ENCODE results near the gene ARHGAP31.

Gene ARHGAP31

DNA sequence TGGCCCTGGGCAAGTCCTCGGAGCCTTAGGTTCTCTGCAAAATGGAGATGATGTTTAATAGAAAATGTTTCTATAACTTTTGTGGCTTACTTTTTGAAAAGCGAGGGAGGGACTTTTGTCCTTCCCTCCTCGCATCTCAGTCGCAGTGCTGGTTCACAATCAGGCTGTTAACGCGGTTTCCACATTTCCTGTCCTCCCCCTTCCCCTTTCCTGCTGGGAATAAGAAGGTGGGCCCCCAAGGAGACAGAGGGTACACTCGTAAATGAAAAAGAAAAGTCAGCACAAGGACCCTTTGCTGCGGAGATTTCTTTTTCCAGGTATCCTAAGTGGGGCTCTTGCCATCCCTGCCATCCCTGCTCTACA lies 29.5 kb downstream of the ARHGAP31 start:
- TF ChIP-seq SIN3A (IDR thresholded peaks at IDR 0.05; ENCODE audit: borderline replicate concordance, insufficient read depth, low read length) (no peak), FOXP2 (optimal IDR thresholded peaks at IDR 0.05; ENCODE audit: borderline replicate concordance, extremely low read depth, extremely low read length, insufficient read depth) (no peak), TAF1 (IDR thresholded peaks at IDR 0.05; ENCODE audit: borderline replicate concordance, insufficient read depth, low read length) (no peak), POLR2AphosphoS5 (IDR thresholded peaks at IDR 0.05; ENCODE audit: low read depth, low read length) (no peak)
- TF ChIP-seq, protein P1, sequence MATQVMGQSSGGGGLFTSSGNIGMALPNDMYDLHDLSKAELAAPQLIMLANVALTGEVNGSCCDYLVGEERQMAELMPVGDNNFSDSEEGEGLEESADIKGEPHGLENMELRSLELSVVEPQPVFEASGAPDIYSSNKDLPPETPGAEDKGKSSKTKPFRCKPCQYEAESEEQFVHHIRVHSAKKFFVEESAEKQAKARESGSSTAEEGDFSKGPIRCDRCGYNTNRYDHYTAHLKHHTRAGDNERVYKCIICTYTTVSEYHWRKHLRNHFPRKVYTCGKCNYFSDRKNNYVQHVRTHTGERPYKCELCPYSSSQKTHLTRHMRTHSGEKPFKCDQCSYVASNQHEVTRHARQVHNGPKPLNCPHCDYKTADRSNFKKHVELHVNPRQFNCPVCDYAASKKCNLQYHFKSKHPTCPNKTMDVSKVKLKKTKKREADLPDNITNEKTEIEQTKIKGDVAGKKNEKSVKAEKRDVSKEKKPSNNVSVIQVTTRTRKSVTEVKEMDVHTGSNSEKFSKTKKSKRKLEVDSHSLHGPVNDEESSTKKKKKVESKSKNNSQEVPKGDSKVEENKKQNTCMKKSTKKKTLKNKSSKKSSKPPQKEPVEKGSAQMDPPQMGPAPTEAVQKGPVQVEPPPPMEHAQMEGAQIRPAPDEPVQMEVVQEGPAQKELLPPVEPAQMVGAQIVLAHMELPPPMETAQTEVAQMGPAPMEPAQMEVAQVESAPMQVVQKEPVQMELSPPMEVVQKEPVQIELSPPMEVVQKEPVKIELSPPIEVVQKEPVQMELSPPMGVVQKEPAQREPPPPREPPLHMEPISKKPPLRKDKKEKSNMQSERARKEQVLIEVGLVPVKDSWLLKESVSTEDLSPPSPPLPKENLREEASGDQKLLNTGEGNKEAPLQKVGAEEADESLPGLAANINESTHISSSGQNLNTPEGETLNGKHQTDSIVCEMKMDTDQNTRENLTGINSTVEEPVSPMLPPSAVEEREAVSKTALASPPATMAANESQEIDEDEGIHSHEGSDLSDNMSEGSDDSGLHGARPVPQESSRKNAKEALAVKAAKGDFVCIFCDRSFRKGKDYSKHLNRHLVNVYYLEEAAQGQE (IDR thresholded peaks at IDR 0.05; ENCODE audit: insufficient read depth in 1 of 2, low read depth in 2 of 2, low read length in 2 of 2), result no peak

DNA sequence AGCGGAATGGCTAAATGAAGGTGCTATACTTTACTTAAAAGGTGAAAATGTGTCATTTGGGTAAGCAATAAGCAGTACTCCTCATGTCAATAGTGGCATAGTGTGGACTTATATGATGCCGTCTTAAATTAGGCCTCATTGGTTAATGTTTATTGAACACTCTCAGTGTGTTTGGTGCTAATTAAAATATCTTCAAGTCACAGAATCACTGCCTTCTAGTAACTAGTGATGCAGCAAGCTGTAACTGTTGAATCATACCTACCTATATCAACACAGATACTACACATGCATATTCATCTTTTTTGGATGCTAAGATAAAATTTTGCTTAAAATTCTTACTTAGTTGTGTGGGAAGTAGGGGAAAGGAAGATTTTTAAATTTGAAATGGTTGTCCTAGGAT lies 30.7 kb downstream of the ARHGAP31 start:
- TF ChIP-seq FOXP2 (optimal IDR thresholded peaks at IDR 0.05; ENCODE audit: borderline replicate concordance, extremely low read depth, extremely low read length, insufficient read depth) (no peak), SIN3A (IDR thresholded peaks at IDR 0.05; ENCODE audit: borderline replicate concordance, insufficient read depth, low read length) (no peak), TAF1 (IDR thresholded peaks at IDR 0.05; ENCODE audit: borderline replicate concordance, insufficient read depth, low read length) (no peak), POLR2AphosphoS5 (IDR thresholded peaks at IDR 0.05; ENCODE audit: low read depth, low read length) (no peak)
- TF ChIP-seq, protein P1 (IDR thresholded peaks at IDR 0.05; ENCODE audit: insufficient read depth in 1 of 2, low read depth in 2 of 2, low read length in 2 of 2), result no peak

DNA sequence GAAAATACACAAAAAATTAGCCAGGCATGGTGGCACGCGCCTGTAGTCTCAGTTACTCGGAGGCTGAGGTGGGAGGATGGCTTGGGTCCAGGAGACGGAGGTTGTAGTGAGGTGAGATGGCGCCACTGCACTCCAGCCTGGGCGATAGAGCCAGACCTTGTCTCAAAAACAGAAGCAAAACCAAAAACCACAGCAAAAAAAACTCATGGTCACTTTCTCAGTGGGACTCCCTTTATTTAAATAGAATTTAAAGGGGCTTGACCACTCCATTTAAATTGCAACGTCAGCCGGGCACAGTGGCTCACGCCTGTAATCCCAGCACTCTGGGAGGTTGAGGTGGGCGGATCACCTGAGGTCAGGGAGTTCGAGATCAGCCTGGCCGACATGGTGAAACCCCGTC lies 32.8 kb downstream of the ARHGAP31 start:
- TF ChIP-seq, protein P1 (IDR thresholded peaks at IDR 0.05; ENCODE audit: insufficient read depth in 1 of 2, low read depth in 2 of 2, low read length in 2 of 2), result no peak
- TF ChIP-seq FOXP2 (optimal IDR thresholded peaks at IDR 0.05; ENCODE audit: borderline replicate concordance, extremely low read depth, extremely low read length, insufficient read depth) (no peak), SIN3A (IDR thresholded peaks at IDR 0.05; ENCODE audit: borderline replicate concordance, insufficient read depth, low read length) (no peak), POLR2AphosphoS5 (IDR thresholded peaks at IDR 0.05; ENCODE audit: low read depth, low read length) (no peak), TAF1 (IDR thresholded peaks at IDR 0.05; ENCODE audit: borderline replicate concordance, insufficient read depth, low read length) (no peak)

DNA sequence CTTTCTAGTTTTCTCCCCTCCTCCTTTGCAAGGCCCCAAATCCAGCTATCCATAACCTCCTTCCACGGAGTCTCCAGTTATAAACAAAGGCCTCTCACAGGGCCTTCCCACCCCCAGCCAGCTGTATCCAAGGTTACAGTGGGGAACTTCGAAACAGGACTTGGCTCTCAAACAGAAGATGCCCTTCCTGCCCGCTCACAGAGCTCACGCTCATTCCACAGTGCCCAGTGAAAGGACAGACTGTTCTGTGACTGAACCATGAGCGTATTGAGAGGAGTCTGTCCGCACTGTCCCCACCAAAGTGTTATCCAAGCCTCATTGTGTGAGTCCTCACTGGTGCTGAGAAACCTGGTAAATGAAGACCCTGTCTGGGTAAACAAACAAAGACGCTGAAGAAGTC lies 35.4 kb downstream of the ARHGAP31 start:
- TF ChIP-seq POLR2AphosphoS5 (IDR thresholded peaks at IDR 0.05; ENCODE audit: low read depth, low read length) (no peak), FOXP2 (optimal IDR thresholded peaks at IDR 0.05; ENCODE audit: borderline replicate concordance, extremely low read depth, extremely low read length, insufficient read depth) (no peak), TAF1 (IDR thresholded peaks at IDR 0.05; ENCODE audit: borderline replicate concordance, insufficient read depth, low read length) (no peak), SIN3A (IDR thresholded peaks at IDR 0.05; ENCODE audit: borderline replicate concordance, insufficient read depth, low read length) (no peak)
- TF ChIP-seq, protein P1 (IDR thresholded peaks at IDR 0.05; ENCODE audit: insufficient read depth in 1 of 2, low read depth in 2 of 2, low read length in 2 of 2), result no peak

DNA sequence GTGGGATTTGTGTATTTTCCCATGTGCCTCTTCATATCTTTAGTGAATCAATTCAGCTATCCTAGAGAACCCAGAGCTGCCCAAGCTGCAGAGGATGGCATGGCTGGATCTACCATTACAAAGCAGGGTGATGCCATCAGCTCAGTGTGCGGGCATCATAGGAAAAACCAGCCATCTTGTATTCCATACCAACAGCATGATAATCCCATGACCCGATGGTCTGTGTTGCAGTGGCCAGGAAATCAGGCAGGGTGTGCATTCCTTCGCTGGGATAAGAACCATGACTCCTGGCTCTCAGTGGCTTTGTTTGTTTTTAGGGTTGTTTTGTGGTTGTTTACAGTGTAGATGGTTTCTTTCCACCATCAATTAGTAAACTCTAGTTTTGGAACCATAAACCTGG lies 36.0 kb downstream of the ARHGAP31 start:
- no peak for TF ChIP-seq FOXP2 (optimal IDR thresholded peaks at IDR 0.05; ENCODE audit: borderline replicate concordance, extremely low read depth, extremely low read length, insufficient read depth)
- TF ChIP-seq, protein P1 (IDR thresholded peaks at IDR 0.05; ENCODE audit: insufficient read depth in 1 of 2, low read depth in 2 of 2, low read length in 2 of 2), result no peak
- no peak for TF ChIP-seq POLR2AphosphoS5 (IDR thresholded peaks at IDR 0.05; ENCODE audit: low read depth, low read length)
- no peak for TF ChIP-seq SIN3A (IDR thresholded peaks at IDR 0.05; ENCODE audit: borderline replicate concordance, insufficient read depth, low read length)
- no peak for TF ChIP-seq TAF1 (IDR thresholded peaks at IDR 0.05; ENCODE audit: borderline replicate concordance, insufficient read depth, low read length)

Data from PFSK-1 (cell line).